Common myeloid progenitor, CD34-positive (primary cell): ENCODE measurements around the gene CKS1B.
"Not testable (repeated sequence)": the region's sequence is repeated elsewhere in the genome, so short reads cannot be mapped to it uniquely, and the experiment has no call there.

ENCODE experiments used
- CTCF ChIA-PET: fragments of 350-600 bp; sonication (Branson Sonifier 250); formaldehyde crosslinking; loops from one replicate; lab custom pipeline; 2021; ENCODE audit warnings: antibody characterized with exemption; lab: Charles Lee
- POLR2A ChIA-PET: fragments of 350-600 bp; sonication (Branson Sonifier 250); formaldehyde crosslinking; loops from one replicate; lab custom pipeline; 2021; ENCODE audit warnings: antibody characterized with exemption; lab: Charles Lee
- DNase-seq, 3 donors: peaks; one replicate each; pipeline versions ENCODE4 v3.0.0 to v3.0.0-alpha.2; 2013
- H3K27ac ChIP-seq, 2 experiments: 1 replicate in 1 of 2; 2 replicates in 1 of 2; pipeline ENCODE4 v1.7.0; 2013; ENCODE audit warnings: inconsistent platforms in 2 of 2, low read length in 2 of 2, mild to moderate bottlenecking in 2 of 2, low read depth in 1 of 2, moderate library complexity in 1 of 2; ENCODE audit not compliant: severe bottlenecking in 2 of 2, insufficient read depth in 1 of 2, poor library complexity in 1 of 2
- H3K27me3 ChIP-seq, 5 experiments: replicated peaks in 2 of 5; 1 replicate in 3 of 5; 2 replicates in 2 of 5; pipeline versions ENCODE4 v1.6.1 to v1.7.0; 2013; ENCODE audit warnings: low read length in 4 of 5, mild to moderate bottlenecking in 2 of 5, moderate library complexity in 2 of 5, inconsistent platforms in 1 of 5; ENCODE audit not compliant: insufficient read depth in 5 of 5, control insufficient read depth in 4 of 5
- H3K36me3 ChIP-seq, 4 experiments: 1 replicate in 2 of 4; 2 replicates in 2 of 4; pipeline versions ENCODE4 v1.6.1 to v1.7.0; 2013; ENCODE audit warnings: low read length in 3 of 4, control low read depth in 1 of 4, mild to moderate bottlenecking in 1 of 4; ENCODE audit not compliant: control insufficient read depth in 4 of 4, insufficient read depth in 4 of 4
- H3K4me1 ChIP-seq, 4 experiments: 1 replicate in 3 of 4; 2 replicates in 1 of 4; pipeline versions ENCODE4 v1.6.1 to v1.7.1; 2013; ENCODE audit warnings: low read length in 3 of 4, mild to moderate bottlenecking in 3 of 4, control low read depth in 1 of 4, inconsistent platforms in 1 of 4, moderate library complexity in 1 of 4; ENCODE audit not compliant: control insufficient read depth in 4 of 4, insufficient read depth in 4 of 4; ENCODE audit errors: control extremely low read depth in 1 of 4
- H3K4me3 ChIP-seq, 7 experiments: 1 replicate in 4 of 7; 2 replicates in 3 of 7; pipeline versions ENCODE4 v1.5.1 to v1.7.0; 2013; ENCODE audit warnings: mild to moderate bottlenecking in 7 of 7, low read length in 6 of 7, moderate library complexity in 6 of 7, inconsistent platforms in 2 of 7, low read depth in 2 of 7, control low read depth in 1 of 7; ENCODE audit not compliant: insufficient read depth in 4 of 7, control insufficient read depth in 1 of 7; ENCODE audit errors: extremely low read depth in 1 of 7
- H3K9me3 ChIP-seq, 5 experiments: 1 replicate in 4 of 5; 2 replicates in 1 of 5; pipeline versions ENCODE4 v1.6.1 to v1.7.1; 2013; ENCODE audit warnings: low read length in 4 of 5, mild to moderate bottlenecking in 2 of 5, inconsistent platforms in 1 of 5, low read depth in 1 of 5, moderate library complexity in 1 of 5; ENCODE audit not compliant: control insufficient read depth in 4 of 5, insufficient read depth in 2 of 5; ENCODE audit errors: control extremely low read depth in 1 of 5
- WGBS: methylation state at CpG from one replicate; pipeline ENCODE4 v1.1.5; 2013; ENCODE audit not compliant: insufficient coverage; 5-methylcytosine and 5-hydroxymethylcytosine counted together

Gene CKS1B

DNA sequence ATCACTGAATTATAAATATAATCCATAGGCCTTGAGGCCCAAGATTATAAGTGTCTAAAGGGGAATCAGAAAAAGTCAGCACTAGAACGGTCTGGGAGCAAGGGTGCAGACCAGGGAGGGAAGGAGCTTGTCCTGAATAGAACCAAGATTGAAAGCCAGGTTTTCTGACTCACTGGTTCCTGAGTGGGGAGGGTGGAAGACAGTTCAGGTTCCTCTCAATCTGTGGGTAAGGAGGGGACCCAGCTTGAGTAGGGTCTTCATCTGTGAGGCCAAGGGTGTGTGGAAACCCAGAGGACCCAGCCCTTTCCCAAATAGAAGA, 19.7 kb downstream of the CKS1B start:
- CTCF ChIA-PET: interaction anchor here (0.8 to 14.0 kb wide), 21 partner anchors 13 to 81 kb away, joined by 3 to 320 read pairs (median 5); partner anchors contain the start of genes CKS1B, FLAD1, PBXIP1 and PYGO2
- H3K4me3 ChIP-seq: no peak overlapping the region
- H3K36me3 ChIP-seq: peaks cover 4 to 27% (median 15%) of the 10 kb centered on the region in 4 experiments

DNA sequence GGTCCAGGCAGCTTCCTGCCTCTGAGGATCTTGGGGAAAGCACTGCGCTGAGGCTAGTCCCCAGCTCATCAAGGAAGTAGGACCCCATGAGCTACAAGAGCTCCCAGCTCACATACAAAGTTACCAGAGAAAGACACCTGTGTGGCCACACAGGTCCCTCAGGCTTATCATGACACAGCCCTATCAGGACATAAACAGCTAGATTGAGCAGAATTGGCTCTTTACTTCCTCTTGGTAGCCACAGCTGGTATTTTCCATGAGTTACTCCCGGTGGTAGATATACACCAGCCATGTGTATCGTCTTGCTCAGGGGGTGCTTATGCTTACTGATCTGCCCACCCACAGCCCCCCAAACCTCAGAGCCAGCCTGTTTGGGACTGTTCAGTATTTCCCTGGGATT, 20.1 kb downstream of the CKS1B start:
- WGBS: 39% methylated on average over 3 of the region's 3 CpGs
- Histone ChIP-seq H3K9me3 (no peaks in the 10 kb centered on the region), H3K27ac (no peak overlapping the region), H3K36me3 (peaks cover 4 to 24% (median 12%) of the 10 kb centered on the region in 4 experiments), H3K27me3 (no peaks in the 10 kb centered on the region), H3K4me3 (no peak overlapping the region), H3K4me1 (peaks cover 4 to 61% (median 52%) of the 10 kb centered on the region in 4 experiments)
- POLR2A ChIA-PET: interaction anchor here (0.7 to 1.0 kb wide), 2 partner anchors 11 to 23 kb away, joined by 3 read pairs; partner anchors contain the start of gene FLAD1
- CTCF ChIA-PET: interaction anchor here (0.6 to 14.0 kb wide), 23 partner anchors 13 to 103 kb away, joined by 3 to 320 read pairs (median 4); partner anchors contain the start of genes CKS1B, FLAD1, PBXIP1 and PYGO2
- DNase-seq: no peak

More for the DNA sequence above, 19.7 kb downstream of the CKS1B start:
- POLR2A ChIA-PET: interaction anchor here (1.0 kb wide), 1 partner anchor 11 kb away, joined by 3 read pairs; the partner anchor contains the start of gene FLAD1
- Histone ChIP-seq H3K27me3 (no peaks in the 10 kb centered on the region), H3K4me1 (peaks cover 4 to 59% (median 49%) of the 10 kb centered on the region in 4 experiments), H3K27ac (no peak overlapping the region), H3K9me3 (no peaks in the 10 kb centered on the region)
- no peak for DNase-seq
- WGBS: 77% methylated on average over 1 of the region's 1 CpG

DNA sequence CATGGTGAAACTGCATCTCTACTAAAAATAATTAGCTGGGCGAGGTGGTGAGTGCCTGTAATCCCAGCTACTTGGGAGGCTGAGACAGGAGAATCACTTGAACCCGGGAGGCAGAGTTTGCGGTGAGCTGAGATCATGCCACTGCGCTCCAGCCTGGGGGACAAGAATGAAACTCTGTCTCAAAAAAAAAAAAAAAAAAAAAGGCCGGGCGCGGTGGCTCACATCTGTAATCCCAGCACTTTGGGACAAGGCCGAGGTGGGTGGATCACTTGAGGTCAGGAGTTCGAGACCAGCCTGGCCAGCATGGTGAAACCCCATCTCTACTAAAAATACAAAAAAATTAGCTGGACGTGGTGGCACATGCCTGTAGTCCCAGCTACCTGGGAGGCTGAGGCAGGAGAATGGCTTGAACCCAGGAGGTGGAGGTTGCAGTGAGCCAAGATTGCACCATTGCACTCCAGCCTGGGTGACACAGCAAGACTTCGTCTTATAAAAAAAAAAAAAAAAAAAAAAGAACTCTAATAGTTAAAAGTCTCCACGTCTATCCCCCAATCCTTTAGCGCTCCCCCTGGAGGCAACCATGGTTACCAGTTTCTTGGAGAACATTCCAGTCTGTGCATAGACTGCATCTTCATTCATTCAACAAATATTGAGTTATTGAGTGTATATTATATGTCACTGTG, 21.0 kb downstream of the CKS1B start:
- H3K27me3 ChIP-seq, H3K4me3 ChIP-seq, H3K9me3 ChIP-seq, H3K27ac ChIP-seq: not testable (repeated sequence)
- Histone ChIP-seq H3K4me1 (peaks cover 7 to 69% (median 60%) of the 10 kb centered on the region in 4 experiments), H3K36me3 (peaks cover 0 to 15% (median 4%) of the 10 kb centered on the region in 4 experiments)
- WGBS: 88% methylated on average over 3 of the region's 13 CpGs
- CTCF ChIA-PET: interaction anchor here (0.8 to 14.0 kb wide), 12 partner anchors 13 to 315 kb away, joined by 3 to 320 read pairs (median 4); partner anchors contain the start of genes CKS1B, FLAD1 and SHC1
- POLR2A ChIA-PET: interaction anchor here (1.3 kb wide), 1 partner anchor 34 kb away, joined by 4 read pairs; the partner anchor contains the start of gene PYGO2
- DNase-seq: peak; percentile 54 to 69 (median 55)

DNA sequence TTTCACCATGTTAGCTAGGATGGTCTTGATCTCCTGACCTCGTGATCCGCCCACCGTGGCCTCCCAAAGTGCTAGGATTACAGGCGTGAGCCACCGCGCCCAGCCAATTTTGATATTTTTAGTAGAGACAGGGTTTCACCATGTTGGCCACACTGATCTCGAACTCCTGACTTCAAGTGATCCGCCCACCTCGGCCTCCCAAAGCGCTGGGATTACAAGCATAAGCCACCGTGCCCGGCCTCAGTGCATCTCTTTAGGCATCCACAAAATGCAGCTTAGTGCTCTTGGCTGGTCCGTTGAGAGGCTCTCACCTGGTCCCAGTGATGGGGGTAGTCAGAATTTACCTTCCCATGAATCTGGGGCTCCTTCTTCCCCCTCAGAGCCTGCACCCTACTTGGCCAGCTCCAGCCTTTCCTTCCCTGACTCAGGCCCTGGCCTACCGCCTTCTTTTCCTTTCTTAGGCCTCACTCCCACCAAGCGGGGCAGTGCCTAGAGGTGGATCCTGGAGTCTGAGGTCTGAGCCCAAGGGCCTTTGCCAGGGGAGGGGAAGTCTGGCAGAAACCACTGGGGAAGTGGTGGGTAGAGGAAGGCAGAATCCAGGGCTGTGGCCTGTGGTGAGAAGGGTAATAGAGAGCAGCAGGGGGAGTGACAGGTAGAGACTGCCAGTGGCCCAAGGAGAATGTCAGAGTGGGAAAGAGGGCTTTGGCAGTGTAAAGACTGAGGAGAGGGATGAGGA, 22.7 kb downstream of the CKS1B start:
- ChIA-PET CTCF (interaction anchor here (1.0 to 14.0 kb wide), 11 partner anchors 11 to 63 kb away, joined by 3 to 320 read pairs (median 5); partner anchors contain the start of genes CKS1B, FLAD1, PBXIP1 and PYGO2), POLR2A (interaction anchor here (0.5 to 1.3 kb wide), 2 partner anchors 36 to 129 kb away, joined by 3 to 4 read pairs; partner anchors contain the start of gene PYGO2)
- Histone ChIP-seq H3K4me1 (peaks cover 7 to 83% (median 73%) of the 10 kb centered on the region in 4 experiments), H3K4me3 (peak overlapping the region in 2 of 7 experiments; percentile 28), H3K27ac (no peak overlapping the region), H3K27me3 (no peaks in the 10 kb centered on the region), H3K9me3 (no peaks in the 10 kb centered on the region), H3K36me3 (peaks cover 0 to 7% (median 3%) of the 10 kb centered on the region in 4 experiments)
- WGBS: 76% methylated on average over 13 of the region's 15 CpGs
- peak; percentile 71 to 84 (median 82) for DNase-seq

DNA sequence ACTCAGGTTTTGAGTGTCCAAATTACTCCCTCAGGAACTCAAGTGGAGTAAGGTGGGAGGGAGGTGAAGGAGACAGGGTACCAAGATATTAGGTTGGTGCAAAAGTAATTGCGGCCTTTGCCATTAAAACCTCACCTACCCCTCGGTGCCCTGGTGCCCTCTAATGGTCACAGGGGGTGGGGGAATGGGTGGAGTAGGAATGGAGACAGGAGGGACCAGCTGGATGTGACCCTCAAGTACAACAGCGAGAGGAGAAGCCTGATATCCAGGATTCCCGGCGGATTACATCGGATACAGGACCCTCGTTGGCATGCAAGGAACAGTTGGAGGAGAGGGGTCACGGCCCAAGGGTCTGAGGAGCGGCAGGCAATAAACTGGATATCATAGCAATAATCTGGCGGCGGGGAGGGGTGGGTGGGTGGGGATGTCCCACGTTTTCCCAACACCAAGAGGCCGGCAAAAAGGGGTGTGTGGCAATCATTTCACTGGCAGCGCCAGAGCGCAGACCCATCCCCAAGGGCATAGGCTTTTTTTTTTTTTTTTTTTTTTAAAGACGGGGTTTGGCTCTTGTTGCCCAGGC, 23.8 kb downstream of the CKS1B start:
- ChIA-PET CTCF (interaction anchor here (0.7 to 14.0 kb wide), 13 partner anchors 8 to 215 kb away, joined by 3 to 320 read pairs (median 6); partner anchors contain the start of genes CKS1B, FLAD1, PBXIP1 and PYGO2), POLR2A (interaction anchor here (1.8 kb wide), 1 partner anchor 25 kb away, joined by 6 read pairs; no protein-coding TSS in a partner anchor)
- Histone ChIP-seq H3K27me3 (no peaks in the 10 kb centered on the region), H3K4me1 (peaks cover 9 to 82% (median 76%) of the 10 kb centered on the region in 4 experiments), H3K36me3 (no peaks in the 10 kb centered on the region), H3K4me3 (no peak overlapping the region), H3K27ac (no peak overlapping the region), H3K9me3 (no peaks in the 10 kb centered on the region)
- DNase-seq: no peak
- WGBS: 85% methylated on average over 9 of the region's 16 CpGs

DNA sequence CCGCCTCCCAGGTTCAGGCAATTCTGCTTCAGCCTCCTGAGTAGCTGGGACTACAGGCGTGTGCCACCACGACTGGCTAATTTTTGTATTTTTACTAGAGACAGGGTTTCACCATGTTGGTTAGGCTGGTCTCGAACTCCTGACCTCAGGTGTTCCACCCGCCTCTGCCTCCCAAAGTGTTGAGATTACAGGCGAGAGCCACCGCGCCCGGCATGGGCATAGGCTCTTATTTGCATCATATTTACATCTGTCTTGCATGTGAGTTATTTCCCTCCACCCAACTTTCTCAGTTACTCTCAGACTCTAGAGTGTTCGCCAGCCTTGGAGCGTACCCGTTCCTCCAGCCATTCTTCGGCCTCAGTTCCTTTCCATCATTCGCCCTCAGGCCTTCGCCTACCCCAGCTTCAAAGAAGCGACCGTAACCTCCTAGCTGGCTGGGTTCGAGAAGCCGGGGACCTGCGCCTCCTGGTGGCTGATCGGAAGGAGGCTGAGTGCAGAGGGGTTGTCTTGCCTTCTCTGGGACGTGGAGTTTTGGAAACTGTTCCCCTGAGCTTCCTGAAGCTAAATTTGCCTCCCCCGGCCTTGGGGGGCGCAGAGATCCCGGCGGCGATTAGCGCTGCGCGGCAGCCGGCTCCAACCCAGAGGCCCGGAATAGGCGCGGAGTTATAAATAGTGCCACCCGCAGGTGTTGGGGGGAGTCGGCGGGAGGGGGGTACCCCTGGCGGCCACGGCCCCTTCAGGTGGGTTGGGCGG, 24.5 kb downstream of the CKS1B start:
- H3K27ac ChIP-seq: peak overlapping the region in 1 of 2 experiments; percentile 49
- H3K4me1 ChIP-seq: peaks cover 9 to 86% (median 82%) of the 10 kb centered on the region in 4 experiments
- WGBS: 9% methylated on average over 20 of the region's 40 CpGs
- POLR2A ChIA-PET: interaction anchor here (1.0 to 1.8 kb wide), 2 partner anchors 25 to 38 kb away, joined by 3 to 6 read pairs; partner anchors contain the start of gene PYGO2
- CTCF ChIA-PET: interaction anchor here (0.7 to 14.0 kb wide), 15 partner anchors 9 to 215 kb away, joined by 3 to 320 read pairs (median 4); partner anchors contain the start of genes CKS1B, FLAD1, PBXIP1 and PYGO2
- peak overlapping the region in 6 of 7 experiments; percentile 38 to 95 (median 62) for H3K4me3 ChIP-seq
- H3K36me3 ChIP-seq: no peaks in the 10 kb centered on the region
- H3K9me3 ChIP-seq: no peaks in the 10 kb centered on the region
- H3K27me3 ChIP-seq: no peaks in the 10 kb centered on the region
- DNase-seq: peak; percentile 74 to 76 (median 75)
